HG03565 (cell line): ENCODE results near the gene CASQ2.

Experiments used
- ATAC-seq: cut with Tn5 transposase; IDR thresholded peaks from one replicate; pipeline ENCODE4 v1.9.1; 2021; ENCODE audit warnings: mild to moderate bottlenecking, moderate library complexity; ENCODE audit not compliant: unreplicated experiment

Gene CASQ2

DNA sequence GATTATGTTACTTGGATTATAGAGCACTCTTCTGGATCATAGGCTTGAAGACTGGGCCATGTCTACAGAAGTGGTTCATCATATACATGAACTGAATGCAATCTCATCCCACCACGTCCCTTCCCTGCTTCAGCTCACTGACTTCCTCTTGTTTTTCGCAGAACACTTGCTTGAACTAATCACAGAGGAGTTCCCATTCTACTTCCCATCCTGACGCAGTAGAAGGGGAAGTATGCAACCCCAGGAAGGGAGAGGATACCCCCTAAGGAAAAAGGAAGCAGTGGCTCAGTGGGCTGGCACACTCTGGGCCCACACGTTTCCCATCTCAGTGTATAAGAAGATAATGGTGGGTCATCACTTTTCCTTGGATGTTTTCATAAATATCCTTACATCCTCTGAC is 36.2 kb downstream of the CASQ2 start:
- ATAC-seq = no peak

DNA sequence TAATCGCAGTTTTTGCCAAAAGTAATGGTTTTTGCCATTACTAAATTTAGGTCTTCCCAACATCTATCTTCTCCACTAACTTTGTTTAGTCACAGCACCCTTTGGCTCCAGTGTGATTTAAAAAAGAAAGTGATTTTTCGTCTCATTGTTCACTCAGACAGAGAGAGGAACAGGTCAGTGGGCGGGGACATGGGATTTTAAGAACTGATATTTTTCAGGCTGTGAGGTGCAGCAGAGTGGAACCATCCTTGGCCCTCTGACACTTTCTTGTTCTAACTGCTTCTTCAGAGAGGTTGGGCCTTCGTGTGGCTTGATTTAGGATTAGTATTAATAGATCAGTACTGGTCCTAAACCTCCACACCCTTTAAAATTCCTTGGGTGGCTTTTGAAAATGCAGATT is 38.8 kb downstream of the CASQ2 start:
- peak; percentile 96 for ATAC-seq

DNA sequence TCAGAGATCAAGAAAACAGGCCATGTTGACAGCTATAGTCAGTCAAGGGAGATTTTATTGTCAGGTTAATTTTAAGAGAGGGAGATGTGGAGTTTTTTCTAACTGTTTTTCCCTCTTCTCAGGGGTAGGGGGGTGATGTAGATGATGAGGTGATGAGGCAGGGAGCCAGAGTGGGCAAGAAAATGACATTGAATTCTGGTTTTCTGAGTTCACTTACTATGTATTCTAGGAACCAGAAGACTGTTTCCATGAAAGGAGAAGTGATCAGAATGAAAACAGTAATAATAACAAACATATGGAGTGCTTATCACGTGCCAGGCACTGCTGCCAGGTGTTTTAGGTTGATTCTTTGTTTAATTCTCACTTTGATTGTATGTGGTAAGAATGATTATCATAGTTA is 40.2 kb downstream of the CASQ2 start:
- ATAC-seq = no peak

DNA sequence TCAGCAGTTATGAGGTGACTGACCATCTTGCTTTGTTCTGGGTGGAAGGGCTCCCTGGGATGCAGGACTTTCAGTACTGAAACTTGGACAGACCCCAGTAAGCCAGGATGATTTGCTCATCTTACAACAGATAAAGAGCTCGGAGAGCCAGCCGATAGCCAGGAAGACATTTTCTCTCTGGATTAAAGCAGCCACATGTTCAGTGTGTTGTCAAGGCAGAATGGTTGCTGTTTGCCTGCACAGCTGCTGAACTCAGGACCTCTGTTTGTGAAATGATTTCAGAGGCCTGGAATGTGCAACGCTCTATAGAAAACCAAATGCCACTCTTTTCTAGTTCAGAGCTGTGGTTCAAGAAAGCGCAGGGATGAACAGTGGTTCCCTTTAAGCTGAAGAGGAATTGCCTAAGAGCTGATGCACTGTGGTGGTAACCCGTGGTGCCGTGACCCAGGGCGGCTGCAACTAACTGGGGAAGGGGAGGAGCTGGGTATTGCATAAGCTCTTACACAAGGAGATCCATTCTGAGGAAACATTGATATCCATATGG is 40.7 kb downstream of the CASQ2 start:
- no peak for ATAC-seq

DNA sequence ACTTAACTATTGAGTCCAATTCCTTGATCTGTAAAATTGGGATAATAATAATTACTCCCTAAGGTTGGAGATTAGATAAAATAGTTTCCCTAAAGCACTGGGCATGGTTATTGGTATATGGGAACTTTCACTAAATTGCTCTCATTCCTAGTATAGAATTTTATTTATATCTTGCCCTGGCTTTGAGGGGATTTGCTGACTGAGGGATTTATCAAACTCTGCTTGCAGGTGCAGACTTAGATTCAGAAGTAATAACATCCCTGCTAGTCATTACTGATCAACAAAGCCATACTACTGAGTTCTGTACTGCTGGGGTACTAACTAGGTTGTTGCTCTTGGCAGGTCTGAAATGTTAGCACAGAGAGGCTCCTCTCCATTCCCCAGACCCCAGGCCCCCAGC is 41.9 kb downstream of the CASQ2 start:
- no peak for ATAC-seq

DNA sequence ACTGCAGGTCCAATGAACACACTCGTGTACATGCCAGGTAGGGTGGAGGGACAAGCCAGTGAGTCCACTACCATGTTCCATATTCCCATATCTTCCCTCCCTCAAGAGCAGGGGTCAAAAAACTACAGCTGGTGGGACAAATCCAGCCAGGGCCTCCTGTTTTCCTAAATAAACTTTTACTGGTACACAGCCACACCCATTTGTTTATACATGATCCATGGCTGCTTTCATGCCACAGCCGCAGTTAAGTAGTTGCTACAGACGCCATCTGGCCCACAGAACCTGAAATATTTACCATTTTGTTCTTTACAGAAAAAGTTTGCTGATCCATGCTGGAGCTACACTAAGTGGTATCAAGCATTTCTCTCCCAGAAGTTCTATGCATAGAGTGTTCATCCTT is 42.4 kb downstream of the CASQ2 start:
- no peak for ATAC-seq

DNA sequence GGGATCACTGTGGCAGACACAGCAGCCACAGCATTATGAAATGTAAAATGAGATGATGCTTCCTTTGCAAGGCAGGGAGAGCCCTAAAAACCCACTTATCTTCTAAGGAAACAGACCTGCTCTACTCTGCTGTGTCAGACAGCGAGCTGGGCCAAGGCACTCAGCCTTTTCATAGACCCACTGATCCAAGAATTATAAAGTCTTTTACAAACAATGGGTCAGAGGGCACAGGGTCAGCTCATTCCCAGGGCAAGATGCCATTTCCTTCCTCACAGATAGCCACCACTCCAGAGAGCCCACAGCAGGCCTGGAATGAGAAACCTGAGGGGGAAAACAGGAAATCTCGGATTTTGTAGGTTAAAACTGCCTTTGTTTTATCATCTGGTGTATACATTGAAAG is 42.9 kb downstream of the CASQ2 start:
- ATAC-seq = no peak

DNA sequence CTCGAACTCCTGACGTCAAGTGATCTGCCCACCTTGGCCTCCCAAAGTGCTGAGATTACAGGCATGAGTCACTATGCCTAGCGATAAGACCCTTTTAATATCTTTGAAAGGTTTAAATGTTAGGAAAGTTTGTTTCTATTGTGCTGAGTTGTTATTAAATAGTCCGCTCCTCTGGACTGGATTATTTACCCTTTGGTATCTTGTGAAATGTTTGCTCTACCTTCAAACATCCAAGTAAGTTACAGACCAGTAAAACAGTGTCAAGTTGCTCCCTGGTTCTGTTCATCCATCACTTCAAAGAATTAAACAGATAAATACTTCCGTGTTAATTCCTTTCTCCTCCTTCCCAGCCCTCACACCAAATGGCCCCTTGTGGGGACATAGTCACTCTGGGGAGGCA is 44.8 kb downstream of the CASQ2 start:
- no peak for ATAC-seq

DNA sequence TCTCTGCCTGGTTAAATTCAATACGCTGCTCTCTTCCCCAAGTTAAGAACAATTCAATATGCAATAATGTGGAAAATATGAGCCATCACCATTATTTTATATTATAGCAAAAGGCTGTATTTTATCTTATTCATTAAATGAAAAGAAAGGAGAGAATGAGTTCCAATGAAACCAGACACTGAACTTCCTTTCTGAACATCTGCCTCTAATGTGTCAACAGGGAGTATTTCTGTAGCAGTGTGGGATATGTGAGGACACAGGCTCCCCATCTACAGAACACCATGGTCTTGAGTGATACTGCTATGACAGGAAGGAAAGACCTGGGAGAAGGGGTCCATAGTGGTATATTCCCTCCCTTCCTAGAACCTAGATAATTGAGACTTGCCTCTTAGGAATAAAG is 46.3 kb downstream of the CASQ2 start:
- no peak for ATAC-seq

DNA sequence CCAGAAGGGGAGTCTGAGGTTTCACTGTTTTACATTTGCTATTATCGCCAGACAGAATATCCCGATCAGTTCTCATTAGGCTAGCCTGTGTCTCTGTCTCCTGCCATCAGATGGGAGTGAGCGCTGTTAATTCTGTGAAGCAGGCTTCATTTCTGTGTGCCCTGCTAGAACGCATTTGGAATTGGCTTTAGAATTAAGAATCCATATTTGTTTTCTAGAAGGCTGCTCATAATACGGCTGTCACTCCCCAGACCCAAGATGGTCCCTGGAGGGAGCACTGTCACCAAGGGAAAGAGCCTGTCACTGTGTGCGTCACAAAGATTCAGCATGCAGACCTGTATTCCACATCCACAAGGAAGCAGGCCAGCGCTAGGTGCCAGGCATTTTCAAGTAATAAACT is 49.2 kb downstream of the CASQ2 start:
- ATAC-seq = no peak

DNA sequence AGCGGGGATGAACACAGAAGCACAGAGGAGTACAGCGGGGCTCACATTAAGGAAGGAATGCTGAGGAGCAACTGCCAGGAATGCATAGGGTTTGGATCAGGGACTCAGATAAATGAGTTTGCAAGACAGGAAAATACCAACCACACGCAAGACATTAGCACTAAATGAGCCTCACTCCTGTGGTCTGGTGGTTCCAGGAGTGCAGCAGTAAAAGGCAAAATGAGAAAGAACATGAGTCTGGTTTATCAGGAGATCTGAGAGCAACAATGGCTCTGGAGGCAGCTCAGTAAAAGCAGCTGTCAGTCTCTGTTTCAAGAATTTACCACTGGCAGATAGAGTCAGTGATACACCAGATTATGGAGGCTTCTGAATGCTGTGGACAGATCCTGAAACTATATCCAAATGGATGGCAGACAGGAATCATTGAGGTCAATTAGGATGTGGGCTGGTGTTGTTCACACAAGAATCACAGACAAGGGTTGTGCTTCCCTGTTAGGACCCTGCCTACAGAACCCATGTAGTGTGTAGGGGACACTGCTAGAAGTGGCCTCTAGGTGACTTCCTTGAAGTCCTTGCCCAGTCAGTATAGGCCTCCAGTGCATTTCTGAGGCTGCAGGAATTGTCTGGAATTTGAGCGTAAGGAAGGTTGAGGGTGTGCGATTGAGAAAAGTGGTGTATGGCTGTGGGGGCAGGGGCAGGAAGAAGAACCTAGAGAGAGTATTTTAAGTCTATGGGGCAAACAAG is 50.3 kb downstream of the CASQ2 start:
- no peak for ATAC-seq

DNA sequence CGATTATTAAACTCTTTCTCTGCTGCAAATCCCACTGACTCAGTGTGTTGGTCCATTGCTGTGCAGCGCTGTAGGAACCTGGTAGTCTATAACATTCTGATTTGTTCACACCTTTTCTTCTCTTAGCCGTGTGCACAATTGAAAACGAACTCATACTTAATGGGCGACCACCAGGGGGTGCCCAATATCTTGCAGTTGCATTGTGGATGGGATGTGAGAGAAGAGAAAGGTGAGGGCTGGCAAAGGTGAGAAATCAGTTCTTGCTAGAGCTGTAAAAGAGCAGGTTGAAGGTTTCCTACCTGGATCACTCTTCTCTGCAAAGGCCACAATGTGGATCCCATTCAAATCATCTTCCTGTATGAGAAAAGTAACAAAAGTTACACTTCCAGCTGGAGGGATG is 51.0 kb downstream of the CASQ2 start:
- no peak for ATAC-seq

DNA sequence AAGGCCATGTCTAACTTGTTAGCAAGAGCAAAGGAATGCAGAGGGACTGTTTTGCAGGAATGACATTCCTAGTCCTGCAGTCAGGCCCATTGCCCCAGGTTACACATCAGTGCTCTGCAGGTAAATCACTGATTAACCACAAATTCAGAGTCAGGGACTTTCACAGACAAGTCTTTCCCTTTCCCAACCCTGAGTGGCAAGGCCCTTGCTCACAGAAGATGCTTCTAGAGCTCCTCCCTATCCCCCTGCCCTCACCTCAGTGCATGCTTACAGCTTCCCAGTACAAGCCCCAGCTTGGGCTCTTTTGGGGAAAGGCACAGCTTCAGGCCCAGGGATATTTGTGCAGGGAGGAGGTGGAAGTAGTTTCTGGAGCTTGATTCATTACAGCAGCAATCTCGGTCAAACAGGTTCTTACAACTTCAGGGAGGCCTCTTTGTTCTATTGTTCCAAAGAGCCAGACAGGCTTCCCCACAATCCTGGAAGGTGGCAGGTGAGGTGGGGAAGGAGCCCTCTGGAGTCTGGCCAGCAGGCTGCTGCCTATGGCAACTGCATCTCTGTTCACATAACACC is 53.9 kb downstream of the CASQ2 start:
- ATAC-seq = no peak

DNA sequence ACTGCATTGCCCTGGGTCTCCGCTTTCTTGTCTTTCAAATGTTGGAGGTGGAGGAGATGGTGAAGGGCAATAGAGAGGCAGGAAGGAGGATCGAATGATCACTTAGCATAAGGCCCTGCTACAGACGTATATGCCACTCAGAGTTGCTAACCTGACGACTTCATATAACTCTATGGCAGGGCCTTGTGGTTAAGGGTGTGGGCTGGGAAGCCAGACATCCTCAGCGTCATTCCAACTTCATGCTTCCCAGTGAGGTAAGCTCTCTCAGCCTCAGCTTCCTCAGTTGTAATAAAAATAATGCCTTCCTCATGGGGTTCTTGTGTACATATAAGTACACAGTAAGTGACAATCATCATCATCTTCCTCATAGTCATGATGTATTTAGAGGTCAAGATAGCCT is 54.6 kb downstream of the CASQ2 start:
- ATAC-seq = no peak

DNA sequence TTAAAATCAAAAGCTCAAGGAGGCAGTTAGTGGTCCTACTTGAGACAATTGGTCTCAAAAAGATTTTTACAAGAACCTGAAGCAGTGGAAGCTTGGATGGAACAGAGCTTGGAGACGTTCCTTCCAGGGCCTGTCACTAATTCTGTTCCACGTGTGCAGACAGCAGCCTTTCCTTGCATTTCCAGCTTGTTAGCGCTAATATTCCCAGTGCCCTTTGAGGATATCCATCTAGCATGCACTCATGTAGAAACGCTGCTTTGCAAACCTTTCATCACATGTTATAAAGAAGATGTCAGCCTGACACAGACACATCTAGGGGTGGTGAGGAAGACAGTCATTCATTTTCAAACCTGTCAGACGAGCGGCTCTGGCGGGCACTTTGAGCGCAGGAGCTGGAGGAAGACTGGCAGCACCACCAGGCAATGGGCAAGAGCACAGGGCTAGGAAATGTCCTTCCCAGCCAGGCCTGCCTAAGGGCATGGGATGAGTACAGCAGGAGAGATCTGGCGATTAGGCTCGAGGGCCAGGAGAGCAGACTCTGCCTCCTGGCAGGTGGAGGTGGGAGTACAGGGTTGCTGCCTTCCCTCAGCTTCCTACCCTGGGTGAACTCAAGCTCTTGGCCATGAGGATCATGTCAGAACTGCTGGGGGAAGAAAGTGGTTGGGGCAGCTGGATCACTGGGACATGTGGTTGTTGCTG is 55.5 kb downstream of the CASQ2 start:
- ATAC-seq = no peak

DNA sequence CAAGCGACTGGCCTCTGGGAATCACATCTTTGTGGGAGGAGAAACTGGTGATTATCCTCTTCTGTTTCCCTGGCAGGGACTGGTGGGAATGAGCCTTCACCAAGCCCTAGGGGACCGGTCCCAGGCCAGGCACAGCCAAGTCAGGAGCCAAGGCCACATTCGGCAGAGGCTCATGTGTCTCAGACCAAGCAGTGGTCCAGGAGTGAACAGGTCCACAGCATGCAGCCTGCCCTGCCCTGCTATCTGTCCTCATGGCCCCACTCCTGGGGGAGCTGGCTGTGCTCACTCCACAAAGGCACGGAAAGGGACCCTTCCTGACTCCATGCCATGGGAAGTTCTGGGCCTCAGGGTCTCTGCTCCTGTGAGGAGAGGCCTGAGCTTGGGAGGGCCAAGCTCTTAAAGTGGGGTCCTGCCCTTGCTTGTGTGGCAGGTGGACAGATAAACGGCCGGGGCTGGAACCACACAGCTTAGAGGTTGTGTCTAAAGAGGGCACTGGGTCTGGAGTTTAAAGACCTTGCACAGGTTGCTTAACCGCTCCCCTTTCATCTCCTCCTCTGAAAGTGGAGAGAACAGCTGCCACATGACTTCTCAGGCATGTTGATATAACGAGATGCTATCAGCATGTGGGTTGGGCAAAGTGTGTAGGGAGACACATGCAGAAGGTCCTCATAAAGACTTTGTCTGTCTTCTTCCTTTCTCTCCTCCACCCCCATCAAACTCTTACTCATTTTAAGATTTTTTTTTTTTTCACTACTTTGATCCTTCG is 57.5 kb downstream of the CASQ2 start:
- no peak for ATAC-seq

DNA sequence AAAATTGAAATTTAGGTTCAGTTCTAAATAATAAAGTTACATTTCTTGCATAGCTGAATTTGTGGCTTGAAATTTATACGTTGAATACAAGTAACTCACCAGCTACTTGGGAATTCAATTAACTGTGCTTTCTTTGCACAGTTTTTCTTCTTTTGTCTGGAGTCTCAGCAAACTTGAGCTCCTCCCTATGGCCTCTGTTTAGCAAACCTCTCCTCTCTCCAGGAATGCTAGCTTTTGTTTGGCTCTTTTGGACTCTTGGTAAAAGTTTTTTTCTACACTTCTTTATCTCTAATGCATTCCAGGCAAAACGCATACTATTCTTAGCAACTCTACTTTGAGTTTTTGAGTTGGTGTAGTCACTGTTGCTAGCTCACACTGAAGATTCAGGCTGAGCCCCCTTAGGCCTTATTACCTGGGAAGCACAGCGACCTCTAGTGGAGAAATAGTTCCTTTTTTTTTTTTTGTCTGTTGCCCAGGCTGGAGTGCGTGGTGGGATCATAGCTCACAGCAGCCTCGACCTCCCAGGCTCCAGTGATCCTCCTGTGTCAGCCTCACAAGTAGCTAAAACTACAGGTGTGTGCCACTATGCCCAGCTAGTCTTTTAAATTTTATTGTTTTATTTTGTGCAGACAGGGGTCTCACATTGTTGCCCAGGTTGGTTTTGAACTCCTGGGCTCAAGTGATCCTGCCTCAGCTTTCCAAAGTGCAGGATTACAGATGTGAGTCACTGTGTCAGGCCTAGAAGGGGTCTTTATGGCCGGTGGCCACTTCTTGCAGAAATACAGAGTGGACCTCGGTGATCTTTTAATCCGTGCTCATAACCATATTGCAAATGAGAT is 61.7 kb downstream of the CASQ2 start:
- no peak for ATAC-seq

DNA sequence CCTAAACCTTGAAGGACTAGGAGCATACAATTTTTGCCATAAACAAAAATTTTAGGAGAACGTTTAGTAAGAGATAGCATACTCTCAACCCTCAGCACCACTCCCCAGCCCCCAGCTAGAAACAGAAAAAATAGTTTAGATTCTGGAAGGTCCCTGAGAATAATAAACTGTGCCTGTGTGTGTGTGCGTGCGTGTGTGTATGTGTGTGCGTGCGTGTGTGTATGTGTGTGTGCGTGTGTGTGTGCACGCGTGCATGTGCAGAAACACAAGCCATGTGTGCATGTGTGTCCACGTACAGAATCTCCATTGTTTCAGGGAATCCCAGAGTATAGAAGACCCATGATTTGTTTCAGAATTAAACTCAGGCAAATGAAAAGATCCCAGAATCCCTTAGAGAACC is 62.6 kb downstream of the CASQ2 start:
- no peak for ATAC-seq

DNA sequence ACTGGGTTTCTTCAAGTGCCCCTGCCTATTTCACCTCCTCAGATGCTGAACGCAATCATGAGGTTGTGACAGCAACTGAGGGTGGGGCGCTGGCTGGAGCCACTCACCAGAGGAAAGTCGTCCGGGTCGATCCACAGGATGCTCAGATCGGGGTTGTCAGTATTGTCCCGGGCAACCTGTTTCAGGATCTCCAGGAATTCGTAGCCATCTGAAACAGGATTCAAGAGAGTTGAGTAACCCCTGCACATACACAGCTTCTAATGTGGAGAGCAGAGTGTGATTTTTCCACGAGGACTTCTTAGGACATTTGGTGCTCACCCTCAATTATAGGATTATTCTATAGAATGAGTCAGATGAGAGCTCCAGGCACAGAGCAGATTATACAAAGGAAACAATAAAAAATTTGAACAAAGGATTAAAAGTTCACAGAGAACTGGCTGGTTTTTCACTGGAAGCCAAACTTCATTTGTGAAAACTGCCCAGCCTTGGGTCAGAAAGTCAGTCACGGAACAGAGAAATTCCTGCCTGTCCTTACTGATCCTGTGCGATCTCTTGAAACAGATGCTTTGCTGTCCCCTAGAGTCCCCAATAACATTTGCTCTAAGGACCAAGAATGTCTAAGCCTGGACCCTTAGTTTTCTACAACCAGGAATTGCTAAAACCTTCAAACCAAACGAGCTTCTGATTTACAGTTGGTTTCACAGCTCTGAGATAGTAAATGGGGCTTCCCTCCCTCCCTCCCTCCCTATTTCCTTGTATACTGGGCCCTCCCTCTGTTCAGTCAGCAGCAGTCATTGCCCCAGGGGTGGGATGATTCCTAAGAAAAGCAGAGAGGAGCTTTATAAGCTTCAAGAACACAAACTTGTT is 63.2 kb downstream of the CASQ2 start:
- ATAC-seq = no peak

DNA sequence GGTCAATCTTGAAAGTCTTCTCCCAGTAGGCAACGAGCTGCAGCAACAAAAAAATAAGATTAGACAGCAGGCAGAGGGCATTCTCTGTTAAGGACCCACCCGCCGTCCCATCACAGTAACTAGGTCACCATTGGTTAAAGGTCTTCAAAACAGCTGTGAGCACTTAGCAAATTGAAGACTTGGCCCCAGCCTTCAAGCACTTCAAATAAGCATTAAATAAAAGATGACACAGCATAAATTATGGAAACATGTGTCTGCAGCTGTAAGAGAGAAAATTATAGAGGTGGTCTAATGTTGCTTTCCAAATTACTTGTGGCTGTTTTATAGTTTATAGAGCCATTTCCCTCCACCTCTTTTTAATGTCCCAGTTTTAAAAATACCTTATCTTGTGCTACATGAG is 65.6 kb downstream of the CASQ2 start:
- no peak for ATAC-seq
